ENCODE measurements around the gene LAMC1.

The LAMC1 gene

DNA sequence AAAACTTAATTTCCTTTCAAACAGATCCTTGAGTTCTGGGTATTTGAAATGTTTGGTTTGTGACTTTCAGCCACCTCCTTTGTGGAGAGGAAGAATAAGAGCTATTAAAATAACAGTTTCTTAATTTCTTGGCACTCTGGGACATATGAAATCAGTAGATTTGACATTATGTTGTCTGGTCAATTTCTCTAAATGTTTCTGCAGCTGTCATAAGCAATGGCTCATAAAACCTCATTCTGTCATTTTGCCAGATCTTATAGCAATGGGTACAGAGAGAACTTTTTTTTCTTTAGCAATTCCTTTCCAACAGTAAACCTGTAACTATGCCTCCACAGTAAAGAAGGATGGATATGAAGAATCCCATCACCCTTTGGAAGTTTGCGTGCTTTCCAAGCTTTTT is 52.6 kb downstream of the LAMC1 start:
- no peak for DNase-seq (ENCODE audit: low read depth, low spot score)

DNA sequence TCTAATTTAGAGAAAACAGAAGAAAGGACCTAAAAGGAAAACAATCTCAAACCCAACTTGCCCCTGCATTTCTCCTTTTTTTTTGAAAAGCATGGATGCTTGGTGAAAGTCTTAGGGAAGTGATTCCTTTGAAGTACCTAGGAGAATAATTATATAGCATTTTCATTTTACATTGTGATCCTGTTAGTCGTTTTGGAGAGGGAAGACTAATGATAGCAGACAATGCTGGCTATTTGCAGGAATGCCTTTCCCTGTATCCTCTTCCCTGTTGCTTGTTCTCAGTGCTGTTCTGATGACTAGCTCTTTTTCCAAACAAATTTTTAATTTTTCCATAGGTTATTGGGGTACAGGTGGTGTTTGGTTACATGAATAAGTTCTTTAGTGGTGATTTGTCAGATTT is 53.9 kb downstream of the LAMC1 start:
- no peak for DNase-seq (ENCODE audit: low read depth, low spot score)
- H3K27ac ChIP-seq = no peak overlapping the region

More for the DNA sequence above, 52.6 kb downstream of the LAMC1 start:
- H3K27ac ChIP-seq = no peak overlapping the region

DNA sequence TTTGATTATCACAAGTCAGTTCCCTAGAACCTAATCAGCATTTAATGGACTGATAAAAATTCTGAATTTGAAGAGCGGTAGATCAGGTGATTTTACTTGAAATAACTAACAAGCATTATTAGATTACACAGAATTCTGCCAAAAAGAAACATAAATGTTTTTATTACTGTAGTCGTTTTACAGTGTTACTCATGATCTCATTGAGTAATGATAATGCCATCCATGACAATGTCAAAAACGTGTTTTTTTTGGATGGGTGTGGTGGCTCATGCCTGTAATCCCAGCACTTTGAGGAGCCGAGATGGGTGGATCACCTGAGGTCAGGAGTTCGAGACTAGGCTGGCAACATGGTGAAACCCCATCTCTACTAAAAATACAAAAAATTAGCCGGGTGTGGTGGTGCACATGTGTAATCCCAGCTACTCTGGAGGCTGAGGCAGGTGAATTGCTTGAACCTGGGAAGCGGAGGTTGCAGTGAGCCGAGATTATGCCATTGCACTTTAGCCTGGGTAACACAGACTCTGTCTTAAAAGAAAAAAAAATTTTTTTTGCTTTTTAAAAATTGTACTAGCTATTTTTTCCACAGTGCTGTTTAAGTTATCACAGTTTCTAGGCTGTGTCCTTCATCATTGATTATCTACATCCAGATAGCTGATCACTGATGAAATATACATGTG is 56.6 kb downstream of the LAMC1 start:
- no peak for DNase-seq (ENCODE audit: low read depth, low spot score)
- H3K27ac ChIP-seq = no peak overlapping the region

DNA sequence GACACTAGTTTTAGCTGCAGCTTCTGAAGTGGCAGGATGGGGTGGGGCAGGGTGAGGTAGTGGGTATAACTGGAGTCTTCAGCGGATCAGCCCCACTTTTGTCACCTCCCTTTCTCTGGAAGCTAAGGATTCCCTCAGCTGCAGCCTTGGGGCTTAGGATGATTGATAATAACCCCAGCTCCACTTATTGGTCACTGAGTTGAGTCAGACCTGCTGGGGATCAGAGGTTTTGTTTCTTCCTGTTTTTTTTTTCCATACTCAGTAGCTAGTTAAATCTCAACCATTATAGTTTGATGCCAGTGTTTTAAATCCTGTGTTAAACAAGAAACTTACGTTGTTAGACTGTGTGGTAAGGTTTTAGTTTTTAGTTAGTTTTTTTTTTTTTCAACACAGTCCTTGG is 57.2 kb downstream of the LAMC1 start:
- DNase-seq (ENCODE audit: low read depth, low spot score) = no peak
- no peak overlapping the region for H3K27ac ChIP-seq

DNA sequence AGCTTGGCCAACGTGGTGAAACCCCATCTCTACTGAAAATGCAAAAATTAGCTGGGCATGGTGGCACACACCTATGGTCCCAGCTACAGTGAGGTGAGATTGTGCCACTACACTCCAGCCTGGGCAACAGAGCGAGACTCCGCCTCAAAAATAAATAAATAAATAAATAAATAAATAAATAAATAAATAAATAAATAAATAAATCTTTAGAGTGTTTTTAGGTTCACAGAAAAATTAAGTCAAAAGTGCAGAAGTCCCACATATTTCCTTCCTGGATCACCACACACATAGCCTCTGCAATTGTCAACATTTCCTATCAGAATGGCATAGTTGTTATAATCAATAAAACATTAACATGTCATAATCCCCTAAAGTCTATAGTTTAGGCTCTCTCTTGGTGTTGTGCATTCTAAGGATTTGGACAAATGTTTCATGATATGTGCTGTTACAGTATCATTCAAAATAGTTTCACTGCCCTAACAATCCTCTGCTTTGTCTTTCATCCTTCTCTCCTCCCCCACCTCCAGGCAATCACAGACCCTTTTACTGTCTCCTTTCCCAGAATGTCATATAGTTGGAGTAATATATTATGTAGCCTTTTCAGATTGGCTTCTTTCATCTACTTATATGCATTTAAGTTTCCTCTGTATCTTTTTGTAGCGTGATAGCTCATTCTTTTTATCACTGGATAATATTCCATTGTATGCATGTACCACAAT is 58.3 kb downstream of the LAMC1 start:
- DNase-seq (ENCODE audit: low read depth, low spot score) = no peak
- no peak overlapping the region for H3K27ac ChIP-seq

DNA sequence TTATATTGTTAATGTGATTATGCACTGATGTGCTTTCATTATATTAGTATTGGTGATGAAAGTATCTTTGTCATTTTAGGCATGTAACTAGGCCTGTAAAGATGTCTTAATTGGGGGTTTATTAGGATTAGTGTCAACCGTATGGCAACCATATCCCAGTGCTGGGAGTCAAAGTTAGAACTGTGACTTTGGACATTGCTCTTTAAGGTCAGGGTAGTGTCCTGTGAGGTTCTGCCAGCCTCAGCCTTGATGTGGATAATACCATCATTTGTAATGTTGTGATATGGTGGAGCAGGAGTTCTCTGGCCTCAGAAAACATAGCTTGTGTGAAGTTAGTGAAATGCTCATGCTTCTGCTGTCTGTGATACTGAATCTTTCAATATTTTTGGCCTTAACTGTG is 59.4 kb downstream of the LAMC1 start:
- H3K27ac ChIP-seq = no peak overlapping the region
- no peak for DNase-seq (ENCODE audit: low read depth, low spot score)

DNA sequence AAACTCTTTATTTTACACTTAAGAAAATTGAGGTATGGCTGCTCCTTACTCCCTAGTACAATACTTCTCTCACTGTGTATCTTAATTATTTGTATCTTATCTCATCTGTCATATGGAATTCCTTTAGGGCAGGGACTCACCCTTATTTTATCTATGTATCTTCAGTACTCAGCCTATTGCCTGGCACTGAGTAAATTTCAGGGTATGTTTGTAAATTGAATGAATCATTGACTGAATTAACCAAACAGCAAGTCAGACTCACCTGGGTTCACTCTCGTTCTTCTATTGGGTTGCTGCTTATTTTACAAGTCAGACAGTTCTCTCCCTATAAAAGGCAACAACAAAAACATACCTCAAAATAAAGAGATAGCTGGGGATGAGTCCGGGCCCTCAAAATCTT is 63.8 kb downstream of the LAMC1 start:
- DNase-seq (ENCODE audit: low read depth, low spot score) = peak; percentile 48
- no peak overlapping the region for H3K27ac ChIP-seq

DNA sequence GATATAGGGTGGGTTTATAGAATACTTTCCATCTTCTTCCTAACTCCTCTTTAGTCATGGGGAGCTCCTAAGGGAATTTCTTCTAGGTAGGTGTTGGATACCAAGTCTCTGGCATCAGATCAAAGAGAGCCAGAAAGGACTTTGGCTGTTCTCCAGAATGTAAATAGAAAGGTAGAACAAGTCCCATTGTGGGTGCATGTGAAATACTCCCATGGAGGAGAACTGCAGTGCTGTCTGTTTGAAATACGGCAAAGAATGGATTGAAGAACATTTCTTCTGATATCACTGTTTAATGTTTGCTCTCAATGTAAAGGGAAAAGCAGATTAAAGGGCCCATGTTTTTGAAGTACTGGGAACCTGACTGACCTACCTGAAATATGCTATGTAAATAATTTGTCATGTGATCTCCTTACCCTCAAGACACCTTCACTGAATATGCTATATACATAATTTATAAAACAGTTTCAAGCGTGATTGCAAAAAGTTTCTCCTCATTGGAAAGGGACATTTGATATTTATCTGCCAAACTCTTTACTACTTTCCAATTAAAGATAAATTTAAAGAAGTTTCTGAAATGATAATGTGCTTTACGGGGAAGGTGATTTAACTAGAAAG is 65.9 kb downstream of the LAMC1 start:
- H3K27ac ChIP-seq = no peak overlapping the region
- DNase-seq (ENCODE audit: low read depth, low spot score) = no peak

DNA sequence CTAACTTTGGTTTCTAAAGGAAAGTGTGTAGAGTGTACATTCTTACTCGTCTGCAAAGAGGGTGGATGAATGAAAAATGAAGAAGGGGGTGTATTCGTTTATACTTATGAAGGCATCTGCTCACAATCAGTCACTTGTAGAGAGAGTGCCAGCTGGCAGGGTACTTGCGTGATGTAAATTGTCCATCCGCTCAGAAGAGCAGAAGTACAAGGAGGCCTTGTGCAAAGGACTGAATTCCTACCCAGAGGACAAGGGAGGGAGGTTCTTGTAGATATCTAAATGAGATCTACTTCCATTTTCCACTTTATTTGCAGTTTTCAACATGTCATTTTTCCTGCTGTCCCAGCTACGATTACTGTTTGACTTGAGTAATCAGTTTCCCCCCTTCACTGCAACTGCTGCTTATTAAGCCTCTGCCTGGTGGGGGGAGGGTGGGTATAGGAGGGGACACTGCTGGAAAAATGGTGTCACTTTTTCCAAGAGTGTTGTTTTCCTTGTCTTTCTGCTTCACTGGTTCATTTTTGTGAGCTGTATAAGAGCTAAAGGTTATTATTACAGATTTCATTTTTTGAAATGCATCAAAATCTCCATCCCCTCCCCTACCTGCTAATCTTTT is 67.3 kb downstream of the LAMC1 start:
- H3K27ac ChIP-seq = no peak overlapping the region

DNA sequence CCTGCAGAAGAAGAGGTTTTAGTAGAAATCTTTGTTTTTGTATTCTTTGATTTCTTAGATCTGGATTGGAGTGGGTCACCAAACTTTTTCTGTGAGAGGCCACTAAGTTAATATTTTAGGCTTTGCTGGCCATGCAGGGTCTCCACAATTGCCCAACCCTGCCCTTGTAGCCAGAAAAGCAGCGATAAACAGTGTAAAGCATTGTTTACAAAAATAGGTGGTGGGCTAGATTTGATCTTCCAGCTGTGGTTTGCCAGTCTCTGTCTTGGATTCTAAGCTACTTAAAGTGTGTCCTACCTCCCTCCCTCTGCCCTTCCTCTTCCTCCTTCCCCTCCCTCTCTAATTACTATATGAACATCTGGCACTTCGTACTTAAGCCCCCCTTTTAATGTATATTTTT is 68.0 kb downstream of the LAMC1 start:
- H3K27ac ChIP-seq = no peak overlapping the region
- DNase-seq (ENCODE audit: low read depth, low spot score) = no peak

More for the DNA sequence above, 67.3 kb downstream of the LAMC1 start:
- DNase-seq (ENCODE audit: low read depth, low spot score) = no peak

DNA sequence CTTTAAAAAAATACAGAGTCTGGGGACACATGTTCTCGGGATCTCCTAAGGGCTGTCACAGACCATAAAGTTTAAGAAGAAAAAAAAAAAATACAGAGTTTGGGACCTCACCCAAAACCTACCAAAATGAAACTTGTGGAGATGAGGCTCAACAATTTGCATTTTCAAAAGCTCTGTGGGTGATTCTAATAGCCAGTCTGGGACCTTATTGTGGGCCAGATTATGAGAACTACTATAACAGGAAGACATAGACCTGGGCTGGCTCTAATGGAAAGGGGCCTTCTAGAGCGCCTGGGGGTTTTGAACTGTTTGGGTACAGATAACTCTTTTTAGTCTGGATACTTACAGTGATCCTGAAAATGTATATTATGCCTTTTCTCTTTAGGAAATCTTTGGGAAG is 69.1 kb downstream of the LAMC1 start:
- H3K27ac ChIP-seq = no peak overlapping the region
- DNase-seq (ENCODE audit: low read depth, low spot score) = no peak

DNA sequence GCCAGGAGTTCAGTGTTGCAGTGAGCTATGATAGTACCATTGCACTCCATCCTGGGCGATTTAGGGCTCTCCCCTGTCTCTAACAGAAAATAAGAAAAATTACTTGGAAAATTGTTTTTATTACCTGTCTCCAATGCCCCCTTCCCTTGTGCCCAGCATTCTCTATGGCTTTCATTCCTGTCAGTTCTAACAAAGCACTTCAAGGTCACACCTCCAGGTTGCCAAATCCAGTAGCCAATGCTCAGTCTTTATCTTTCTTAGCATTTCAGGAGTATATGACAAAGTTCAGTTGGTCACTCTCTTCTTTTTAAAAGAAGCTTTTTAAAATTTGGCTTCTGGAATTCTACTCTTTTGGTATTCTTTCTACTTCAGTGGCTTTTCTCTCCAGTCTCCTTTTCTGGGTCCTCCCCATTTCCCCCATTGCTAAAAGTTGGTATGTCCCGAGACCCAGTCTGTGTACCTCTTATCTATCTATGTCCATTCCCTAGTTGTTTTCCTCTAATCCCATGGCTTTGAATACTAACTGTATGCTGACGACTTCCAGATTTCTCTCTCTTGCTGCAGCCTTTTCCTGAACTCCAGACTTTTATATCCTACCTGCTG is 69.9 kb downstream of the LAMC1 start:
- peak overlapping the region; percentile 45 for H3K27ac ChIP-seq
- no peak for DNase-seq (ENCODE audit: low read depth, low spot score)

DNA sequence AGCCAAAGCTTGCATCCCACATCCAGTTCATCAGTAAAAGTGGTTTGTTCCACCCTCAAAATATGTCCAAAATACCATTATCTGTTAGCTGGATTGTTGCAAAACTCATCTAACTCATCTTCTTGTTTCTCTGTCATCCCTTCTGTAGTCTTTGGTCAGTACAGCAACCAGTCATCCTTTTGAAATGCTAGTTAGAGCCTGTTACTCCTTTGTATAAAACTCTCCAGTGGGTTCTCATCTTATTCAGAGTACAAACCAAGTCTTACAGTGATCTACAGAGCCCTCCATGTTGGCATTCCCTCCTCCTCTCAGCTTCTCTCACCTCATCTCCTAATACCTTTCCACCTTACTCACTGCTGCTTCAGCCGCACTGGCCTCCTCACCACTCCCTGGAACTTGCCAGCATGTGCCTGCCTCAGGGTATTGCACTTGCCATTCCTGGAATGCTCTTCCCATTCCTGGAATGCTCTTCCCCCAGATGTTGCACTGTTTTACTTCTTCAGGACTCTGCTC is 70.6 kb downstream of the LAMC1 start:
- DNase-seq (ENCODE audit: low read depth, low spot score) = peak; percentile 27
- H3K27ac ChIP-seq = peak overlapping the region; percentile 45

DNA sequence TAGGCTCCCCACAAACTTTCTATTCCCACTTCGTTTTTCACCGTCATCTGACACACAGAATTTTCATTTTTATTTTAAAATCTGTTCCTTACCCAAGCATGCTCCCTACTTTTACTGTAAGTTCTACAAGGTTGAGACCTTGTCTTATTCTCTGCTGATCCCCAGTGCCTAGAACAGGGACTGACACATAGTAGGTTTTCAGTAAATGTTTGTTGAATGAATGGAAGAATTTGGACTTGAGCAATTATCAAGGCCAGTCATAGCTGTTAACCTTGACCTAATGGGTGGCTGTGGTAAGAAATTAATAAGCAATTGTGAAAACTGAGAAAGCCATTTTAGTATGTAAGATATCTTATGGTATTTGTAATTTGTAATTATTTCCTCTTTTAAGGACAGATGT is 71.1 kb downstream of the LAMC1 start:
- no peak for DNase-seq (ENCODE audit: low read depth, low spot score)
- H3K27ac ChIP-seq = peak overlapping the region; percentile 45

DNA sequence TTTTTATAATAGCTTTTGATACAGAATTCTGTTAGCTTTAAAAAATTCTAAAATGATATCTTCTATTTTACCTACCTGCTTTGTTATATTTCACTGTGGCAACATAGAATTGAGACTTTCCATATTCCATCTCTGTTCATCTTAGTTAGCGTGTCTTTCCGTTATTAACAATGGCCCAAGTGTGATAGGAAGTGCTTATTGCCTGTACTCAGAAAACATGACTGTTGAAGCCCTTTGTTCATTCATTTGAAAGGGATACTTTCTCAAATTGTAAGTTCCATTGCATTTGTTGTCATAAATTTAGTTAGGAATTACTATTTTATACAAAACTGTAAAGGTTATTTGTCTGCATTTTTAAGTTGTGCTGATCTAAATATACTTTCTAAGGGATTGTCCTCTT is 73.1 kb downstream of the LAMC1 start:
- no peak overlapping the region for H3K27ac ChIP-seq

DNA sequence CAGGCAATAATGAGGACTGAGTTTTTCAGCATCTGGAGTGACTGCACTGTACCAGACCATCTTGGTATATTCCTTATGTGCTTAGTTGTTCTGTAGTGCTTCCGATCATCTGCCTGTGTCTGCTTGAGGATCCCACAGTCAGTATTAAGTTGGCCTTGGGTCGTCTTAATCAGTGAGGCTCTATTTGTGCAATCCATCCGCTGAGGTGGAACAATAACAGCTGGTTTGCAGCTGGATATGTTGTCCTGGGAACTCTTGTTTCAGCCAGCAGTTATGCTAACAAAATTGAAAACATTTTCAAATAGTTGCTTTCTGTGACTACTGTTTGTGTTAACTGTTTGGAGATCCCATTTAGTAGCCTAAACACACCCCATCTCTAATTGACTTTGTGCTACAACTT is 73.7 kb downstream of the LAMC1 start:
- no peak overlapping the region for H3K27ac ChIP-seq
- DNase-seq (ENCODE audit: low read depth, low spot score) = no peak

More for the DNA sequence above, 73.1 kb downstream of the LAMC1 start:
- no peak for DNase-seq (ENCODE audit: low read depth, low spot score)

DNA sequence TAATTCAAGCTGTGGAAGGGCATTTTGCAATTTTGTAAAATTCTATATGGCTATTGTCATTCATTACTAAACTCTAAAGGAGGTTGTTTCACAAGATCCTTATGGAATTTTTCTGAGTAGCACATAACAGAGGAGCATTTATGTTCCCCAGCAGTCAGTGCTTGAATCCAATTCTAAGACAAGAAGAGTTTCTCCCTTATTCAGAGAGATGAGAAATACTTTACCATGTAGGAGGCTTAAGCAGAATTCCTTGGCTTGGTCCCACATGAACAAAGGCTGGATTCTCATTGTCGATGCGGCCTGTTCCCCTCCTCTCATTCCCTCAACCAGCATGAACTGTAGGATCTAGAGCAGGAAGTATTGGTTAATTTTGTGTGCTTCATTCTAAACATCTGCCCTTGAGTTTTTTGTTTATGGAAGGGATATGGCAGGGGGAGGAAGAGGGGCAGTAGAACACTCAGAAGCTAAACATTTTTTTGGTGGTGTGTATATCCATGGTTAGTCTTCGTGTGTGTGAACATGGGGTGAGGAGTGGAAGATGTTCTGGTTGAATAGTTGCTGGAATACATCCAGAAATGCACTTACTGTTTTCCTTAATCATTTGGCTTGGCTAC is 74.3 kb downstream of the LAMC1 start:
- no peak for DNase-seq (ENCODE audit: low read depth, low spot score)
- no peak overlapping the region for H3K27ac ChIP-seq

DNA sequence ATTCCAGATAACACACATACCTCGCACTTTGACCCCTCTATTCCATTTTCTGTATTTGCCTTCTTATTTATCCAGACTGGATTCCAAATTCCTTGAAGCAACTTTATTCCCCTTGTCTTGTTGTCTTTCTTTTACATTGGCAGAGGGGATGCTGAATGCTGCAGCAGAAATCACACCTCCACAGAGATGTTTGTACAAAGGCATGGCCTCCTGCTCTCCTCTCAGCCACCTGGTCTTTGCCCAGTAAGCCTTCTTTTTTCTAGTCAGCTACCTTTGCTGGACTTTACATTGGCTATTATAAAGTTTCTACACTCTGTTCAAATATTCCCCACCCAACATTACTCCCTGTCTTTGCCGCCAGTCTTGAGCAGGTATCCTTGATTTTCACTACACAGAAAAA is 75.1 kb downstream of the LAMC1 start:
- no peak overlapping the region for H3K27ac ChIP-seq
- DNase-seq (ENCODE audit: low read depth, low spot score) = no peak

DNA sequence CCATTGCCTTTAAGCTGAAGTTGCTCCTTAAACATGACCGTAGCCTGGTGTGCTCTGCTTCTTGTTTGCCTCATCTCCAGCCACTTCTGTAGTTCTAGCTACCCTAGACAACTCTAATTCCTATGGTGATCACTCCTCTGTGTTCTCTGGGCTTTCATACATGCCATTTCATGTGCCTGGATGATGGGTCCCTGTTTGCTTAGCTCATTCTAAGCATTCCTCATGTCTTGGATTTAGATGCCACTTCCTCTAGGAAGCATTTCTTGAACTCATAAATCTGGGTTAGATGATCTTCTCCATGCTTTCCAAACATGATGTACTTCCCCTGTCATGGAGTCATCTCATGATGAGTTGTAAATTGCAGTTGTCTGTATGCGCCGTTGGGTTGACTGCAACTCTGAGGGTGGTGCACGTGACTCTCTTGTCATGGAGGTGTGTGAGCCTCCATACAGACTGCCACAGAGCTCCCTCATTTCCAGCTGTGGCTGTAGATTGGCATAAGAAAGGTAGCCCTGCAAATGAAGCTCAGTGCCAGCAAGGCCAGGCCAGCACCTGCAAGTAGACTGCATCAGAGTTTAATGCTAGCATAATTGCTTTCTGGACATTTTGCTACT is 77.2 kb downstream of the LAMC1 start:
- DNase-seq (ENCODE audit: low read depth, low spot score) = no peak
- no peak overlapping the region for H3K27ac ChIP-seq

DNA sequence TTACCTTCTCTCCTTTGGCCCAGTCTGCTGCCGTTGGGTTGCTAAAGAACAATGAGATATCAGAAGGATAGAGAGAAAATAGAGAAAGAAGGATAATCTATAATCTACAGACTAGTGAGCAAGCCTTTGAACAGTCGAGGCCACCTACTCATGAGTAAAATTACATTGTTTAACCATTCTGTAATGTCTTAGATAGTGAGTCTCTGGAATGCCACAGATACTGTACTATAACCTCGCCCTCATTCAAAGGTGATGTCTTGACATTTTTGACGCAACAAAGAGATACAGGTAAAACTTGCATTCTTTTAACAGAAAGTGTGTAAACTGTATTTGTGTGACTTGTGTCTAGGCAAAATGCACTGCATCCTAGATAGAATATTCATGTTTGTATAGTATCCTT is 77.9 kb downstream of the LAMC1 start:
- DNase-seq (ENCODE audit: low read depth, low spot score) = no peak
- H3K27ac ChIP-seq = no peak overlapping the region

Measured in epithelial cell of prostate (primary cell).